Fibroblast of mammary gland (primary cell): ENCODE data around the gene DOCK2.

ENCODE experiments used
- DNase-seq: peaks from one replicate; pipeline ENCODE4 v3.0.0-alpha.2; 2010; ENCODE audit warnings: low read depth
- H3K4me3 ChIP-seq: 2 replicates; pipeline ENCODE4 v1.5.1; 2011; ENCODE audit warnings: low read depth, mild to moderate bottlenecking, low read length, moderate library complexity; ENCODE audit not compliant: control insufficient read depth
- CTCF ChIP-seq: conservative IDR thresholded peaks from 2 replicates; pipeline ENCODE4 v1.5.1; 2011; ENCODE audit warnings: low read depth, low read length, inconsistent platforms; ENCODE audit not compliant: control insufficient read depth, insufficient read depth

DOCK2 gene

GRCh38 chr5:170070556-170071412, 433.7 kb downstream of the DOCK2 start:
- DNase-seq = peak; percentile 45
- peak; percentile 60 for TF ChIP-seq CTCF
- H3K4me3 ChIP-seq = no peak overlapping the region

GRCh38 chr5:170071748-170072147, 434.7 kb downstream of the DOCK2 start:
- no peak overlapping the region for H3K4me3 ChIP-seq
- no peak for TF ChIP-seq CTCF
- DNase-seq = no peak

- no peak for TF ChIP-seq CTCF
- no peak for DNase-seq
- no peak overlapping the region for H3K4me3 ChIP-seq
Measured at GRCh38 chr5:170075696-170076095, 438.6 kb downstream of the DOCK2 start.

GRCh38 chr5:170076211-170076610, 439.1 kb downstream of the DOCK2 start:
- no peak overlapping the region for H3K4me3 ChIP-seq
- no peak for TF ChIP-seq CTCF
- peak; percentile 5 for DNase-seq

GRCh38 chr5:170076739-170077138, 439.7 kb downstream of the DOCK2 start:
- H3K4me3 ChIP-seq = no peak overlapping the region
- TF ChIP-seq CTCF = no peak
- no peak for DNase-seq

- no peak for DNase-seq
- TF ChIP-seq CTCF = no peak
- no peak overlapping the region for H3K4me3 ChIP-seq
Measured at GRCh38 chr5:170077526-170077925, 440.5 kb downstream of the DOCK2 start.
